Rectal smooth muscle tissue (tissue), 1 donor: ENCODE data around the gene GDPD5.

Source experiments
- H3K27ac ChIP-seq: one replicate; pipeline ENCODE4 v1.7.0; 2013; ENCODE audit warnings: low read depth, low read length, inconsistent platforms
- H3K27me3 ChIP-seq: one replicate; pipeline ENCODE4 v1.7.0; 2013; ENCODE audit warnings: low read length; ENCODE audit not compliant: control insufficient read depth, insufficient read depth
- H3K36me3 ChIP-seq: one replicate; pipeline ENCODE4 v1.7.0; 2013; ENCODE audit warnings: low read length; ENCODE audit not compliant: control insufficient read depth, insufficient read depth
- H3K4me1 ChIP-seq: one replicate; pipeline ENCODE4 v1.7.0; 2013; ENCODE audit warnings: low read length; ENCODE audit not compliant: control insufficient read depth, insufficient read depth
- H3K4me3 ChIP-seq: one replicate; pipeline ENCODE4 v1.7.0; 2013; ENCODE audit warnings: low read length
- H3K9ac ChIP-seq: one replicate; pipeline ENCODE4 v1.7.0; 2013; ENCODE audit warnings: low read length

GDPD5 gene

GRCh38 chr11:75553889-75554257 lies 28.1 kb upstream of the GDPD5 start:
- Histone ChIP-seq H3K36me3 (no peaks in the 10 kb centered on the region), H3K27ac (peak overlapping the region; percentile 83), H3K27me3 (no peaks in the 10 kb centered on the region), H3K4me1 (peaks cover 36% of the 10 kb centered on the region), H3K4me3 (no peak overlapping the region), H3K9ac (no peak overlapping the region)

- Histone ChIP-seq H3K4me3 (no peak overlapping the region), H3K36me3 (no peaks in the 10 kb centered on the region), H3K27me3 (no peaks in the 10 kb centered on the region), H3K4me1 (peaks cover 30% of the 10 kb centered on the region), H3K27ac (no peak overlapping the region), H3K9ac (no peak overlapping the region)
Observed at GRCh38 chr11:75553182-75553581, 27.4 kb upstream of the GDPD5 start.

- Histone ChIP-seq H3K27me3 (no peaks in the 10 kb centered on the region), H3K4me1 (peaks cover 13% of the 10 kb centered on the region), H3K27ac (no peak overlapping the region), H3K9ac (no peak overlapping the region), H3K36me3 (no peaks in the 10 kb centered on the region), H3K4me3 (no peak overlapping the region)
Observed at GRCh38 chr11:75549370-75549958, 23.7 kb upstream of the GDPD5 start.

GRCh38 chr11:75548595-75549272 lies 23.0 kb upstream of the GDPD5 start:
- no peaks in the 10 kb centered on the region for H3K36me3 ChIP-seq
- H3K27ac ChIP-seq, result no peak overlapping the region
- no peaks in the 10 kb centered on the region for H3K27me3 ChIP-seq
- H3K4me3 ChIP-seq, result no peak overlapping the region
- H3K4me1 ChIP-seq, result peaks cover 8% of the 10 kb centered on the region
- H3K9ac ChIP-seq, result no peak overlapping the region

GRCh38 chr11:75547617-75548058 lies 21.9 kb upstream of the GDPD5 start:
- H3K36me3 ChIP-seq, result no peaks in the 10 kb centered on the region
- H3K4me3 ChIP-seq, result no peak overlapping the region
- peaks cover 6% of the 10 kb centered on the region for H3K4me1 ChIP-seq
- no peaks in the 10 kb centered on the region for H3K27me3 ChIP-seq
- no peak overlapping the region for H3K9ac ChIP-seq
- H3K27ac ChIP-seq, result no peak overlapping the region

GRCh38 chr11:75547177-75547576 lies 21.4 kb upstream of the GDPD5 start:
- Histone ChIP-seq H3K27me3 (no peaks in the 10 kb centered on the region), H3K36me3 (no peaks in the 10 kb centered on the region), H3K27ac (no peak overlapping the region), H3K9ac (no peak overlapping the region), H3K4me3 (no peak overlapping the region), H3K4me1 (peaks cover 6% of the 10 kb centered on the region)

- Histone ChIP-seq H3K36me3 (no peaks in the 10 kb centered on the region), H3K9ac (no peak overlapping the region), H3K4me3 (no peak overlapping the region), H3K27ac (no peak overlapping the region), H3K27me3 (no peaks in the 10 kb centered on the region), H3K4me1 (peaks cover 6% of the 10 kb centered on the region)
Observed at GRCh38 chr11:75543806-75544205, 18.1 kb upstream of the GDPD5 start.

GRCh38 chr11:75542088-75542438 lies 16.3 kb upstream of the GDPD5 start:
- Histone ChIP-seq H3K27me3 (no peaks in the 10 kb centered on the region), H3K27ac (no peak overlapping the region), H3K9ac (no peak overlapping the region)

GRCh38 chr11:75541193-75542087 lies 15.7 kb upstream of the GDPD5 start:
- Histone ChIP-seq H3K4me3 (no peak overlapping the region), H3K27ac (no peak overlapping the region), H3K4me1 (no peaks in the 10 kb centered on the region)

More at GRCh38 chr11:75542088-75542438, 16.3 kb upstream of the GDPD5 start:
- Histone ChIP-seq H3K4me3 (no peak overlapping the region), H3K36me3 (no peaks in the 10 kb centered on the region), H3K4me1 (no peaks in the 10 kb centered on the region)

GRCh38 chr11:75539459-75540334 lies 14.0 kb upstream of the GDPD5 start:
- Histone ChIP-seq H3K4me1 (no peaks in the 10 kb centered on the region), H3K9ac (no peak overlapping the region), H3K27ac (no peak overlapping the region), H3K36me3 (no peaks in the 10 kb centered on the region), H3K27me3 (no peaks in the 10 kb centered on the region), H3K4me3 (no peak overlapping the region)

More at GRCh38 chr11:75541193-75542087, 15.7 kb upstream of the GDPD5 start:
- Histone ChIP-seq H3K36me3 (no peaks in the 10 kb centered on the region), H3K27me3 (no peaks in the 10 kb centered on the region), H3K9ac (no peak overlapping the region)

- Histone ChIP-seq H3K27ac (no peak overlapping the region), H3K36me3 (no peaks in the 10 kb centered on the region), H3K4me3 (no peak overlapping the region), H3K4me1 (no peaks in the 10 kb centered on the region), H3K27me3 (no peaks in the 10 kb centered on the region), H3K9ac (no peak overlapping the region)
Observed at GRCh38 chr11:75538150-75538942, 12.6 kb upstream of the GDPD5 start.
